Measurements from ENCODE around the gene ASB18. TPM values are rescaled to one million over a fixed set of nuclear protein-coding genes. Genes with fewer than 3 reads are reported as not detected.
A peak's percentile ranks its signal among the peaks of the same experiment; 100 is the strongest.

Gene ASB18
- total and polyA plus RNA-seq, 2 of the 8 experiments (the other 6 are each of a cell fraction or from before 2014, with no cell fraction given), result not detected

DNA sequence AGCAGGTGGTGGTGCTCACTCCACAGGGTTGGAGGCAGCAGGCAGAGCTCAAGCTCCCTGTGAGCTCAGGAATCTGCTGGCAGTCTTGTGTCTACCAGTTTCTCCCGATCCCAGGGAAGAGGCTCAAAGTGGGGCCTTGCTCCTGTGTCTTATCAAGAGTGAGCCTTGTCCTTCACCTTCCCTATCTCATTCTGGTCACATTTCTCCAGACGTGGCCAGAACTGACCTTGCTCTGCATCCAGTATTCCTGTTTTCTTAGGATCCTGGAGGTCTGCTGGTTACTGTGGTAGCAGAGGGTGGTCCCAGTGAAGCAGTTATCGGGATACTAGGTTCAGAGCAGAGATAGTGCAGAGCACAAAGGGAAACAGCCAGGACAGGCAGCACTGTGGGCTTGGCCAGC, 47.1 kb upstream of the ASB18 start:
- TF ChIP-seq EGR1 (IDR thresholded peaks at IDR 0.05; ENCODE audit: borderline replicate concordance, low read depth, low read length) (no peak), FOSL1 (IDR thresholded peaks at IDR 0.05; ENCODE audit: insufficient read depth, low read depth, low read length) (no peak), HDAC6 (IDR thresholded peaks at IDR 0.05; ENCODE audit: low read depth, low read length) (no peak)
- TF ChIP-seq, protein P1, sequence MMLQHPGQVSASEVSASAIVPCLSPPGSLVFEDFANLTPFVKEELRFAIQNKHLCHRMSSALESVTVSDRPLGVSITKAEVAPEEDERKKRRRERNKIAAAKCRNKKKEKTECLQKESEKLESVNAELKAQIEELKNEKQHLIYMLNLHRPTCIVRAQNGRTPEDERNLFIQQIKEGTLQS (IDR thresholded peaks at IDR 0.05; ENCODE audit: insufficient read depth, low read depth, low read length), result no peak
- H4K8ac ChIP-seq (ENCODE audit: extremely low read depth, insufficient read depth, low read length), result no peak overlapping the region
- H2AFZ ChIP-seq (ENCODE audit: low read length), result no peak overlapping the region
- H3K56ac ChIP-seq (replicated peaks; ENCODE audit: insufficient read length, low read depth, low read length), result no peak overlapping the region
- no peaks in the 10 kb centered on the region for H3K23me2 ChIP-seq (ENCODE audit: low read depth, low read length)
- no peaks in the 10 kb centered on the region for H3K27me3 ChIP-seq (replicated peaks in 1 of 4; ENCODE audit: control insufficient read depth in 3 of 4, extremely low read depth in 1 of 4, insufficient read depth in 3 of 4, low read length in 3 of 4)
- H3K79me1 ChIP-seq (ENCODE audit: low read depth, low read length), result no peaks in the 10 kb centered on the region
- no peaks in the 10 kb centered on the region for H3K36me3 ChIP-seq (ENCODE audit: control insufficient read depth in 2 of 4, insufficient read depth in 4 of 4, low read length in 3 of 4)
- H2BK5ac ChIP-seq (ENCODE audit: low read depth, low read length), result no peak overlapping the region; the same call in 1 of the 2 replicates
- no peaks in the 10 kb centered on the region for H3K9me3 ChIP-seq (ENCODE audit: insufficient read depth in 2 of 2, low read depth in 1 of 2, low read length in 1 of 2)
- H2BK12ac ChIP-seq (ENCODE audit: low read depth, low read length), result peak overlapping the region; percentile 10; the same call in 1 of the 2 replicates
- WGBS, 2 experiments (ENCODE audit: extremely low coverage in 1 of 2, insufficient coverage in 1 of 2, insufficient read length in 1 of 2, insufficient replicate concordance in 2 of 2, low coverage in 1 of 2, low lambda C conversion rate in 2 of 2, missing lambda C conversion rate in 1 of 2), result 83% methylated on average over 3 of the region's 3 CpGs; no CpG with 5 or more reads in 1 of the 2 experiments
- H2BK120ac ChIP-seq (replicated peaks; ENCODE audit: low read depth, low read length), result no peak overlapping the region
- H2AK5ac ChIP-seq (ENCODE audit: low read depth, low read length), result no peak overlapping the region
- H3K18ac ChIP-seq (ENCODE audit: extremely low read depth, low read length), result no peak overlapping the region
- H3K4me1 ChIP-seq (replicated peaks in 1 of 4; ENCODE audit: control insufficient read depth in 3 of 4, insufficient read depth in 4 of 4, low read length in 3 of 4), result peaks cover 3 to 12% (median 9%) of the 10 kb centered on the region in 4 experiments; a peak in 5 of 7 replicates
- no peak overlapping the region for H3K4me3 ChIP-seq (ENCODE audit: extremely low read depth in 1 of 4, insufficient read depth in 2 of 4, low read depth in 3 of 4, low read length in 4 of 4)
- H4K20me1 ChIP-seq (replicated peaks in 1 of 2; ENCODE audit: control insufficient read depth in 1 of 2, insufficient read depth in 2 of 2, low read length in 2 of 2), result no peaks in the 10 kb centered on the region
- H3K27ac ChIP-seq (ENCODE audit: low read depth, low read length), result no peak overlapping the region
- CTCF ChIA-PET (ENCODE audit: partially characterized antibody), result interaction anchor here (0.5 to 5.5 kb wide), 17 partner anchors 9 to 750 kb away, joined by 3 to 43 read pairs (median 5); no protein-coding TSS in a partner anchor
- H3K14ac ChIP-seq (ENCODE audit: insufficient read length), result no peak overlapping the region
- no peak overlapping the region for H4K5ac ChIP-seq (ENCODE audit: insufficient read length, low read depth, low read length)
- no peak overlapping the region for H3K23ac ChIP-seq (ENCODE audit: insufficient read length)
- FAIRE-seq (no peak), DNase-seq (ENCODE audit: low read depth in 1 of 2, low spot score in 2 of 2) (no peak)
- H3K4ac ChIP-seq (replicated peaks; ENCODE audit: insufficient read length, low read depth, low read length), result no peak overlapping the region
- H3K4me2 ChIP-seq (ENCODE audit: insufficient read depth in 1 of 2, low read depth in 2 of 2, low read length in 2 of 2), result no peak overlapping the region
- no peaks in the 10 kb centered on the region for H3K79me2 ChIP-seq (ENCODE audit: control insufficient read depth in 1 of 2, insufficient read depth in 2 of 2, low read length in 2 of 2)
- POLR2A ChIA-PET (ENCODE audit: partially characterized antibody), result no interaction called here
- no peak overlapping the region for H4K91ac ChIP-seq (replicated peaks; ENCODE audit: insufficient read length, low read length)
- no peak overlapping the region for H2BK15ac ChIP-seq (ENCODE audit: low read length)
- no peak overlapping the region; the same call in 1 of the 2 replicates for H2BK20ac ChIP-seq (ENCODE audit: low read length)
- no peak overlapping the region for H3K9ac ChIP-seq (replicated peaks in 1 of 4; ENCODE audit: extremely low read depth in 1 of 4, low read depth in 3 of 4, low read length in 3 of 4)

All from H1 (cell line).